ENCODE measurements around the gene DTL.

The DTL gene

DNA sequence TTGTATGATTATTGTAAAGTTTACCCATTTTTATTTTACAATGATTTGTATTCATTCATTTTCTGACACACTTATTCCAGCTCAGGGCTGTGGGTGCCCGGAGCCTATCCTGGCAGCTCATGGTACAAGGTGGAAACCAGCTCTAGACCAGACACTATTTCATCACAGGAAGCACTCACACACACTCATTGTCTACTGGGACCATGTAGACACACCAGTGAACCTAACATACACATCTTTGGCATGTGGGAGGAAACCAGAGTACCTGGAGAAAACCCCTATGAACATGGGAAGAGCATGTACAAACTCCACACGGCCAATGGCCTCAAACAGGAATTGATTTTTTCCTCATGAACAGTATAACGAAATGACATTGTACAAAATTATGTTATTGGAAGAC is 2.4 kb downstream of the DTL start:
- DNase-seq (ENCODE audit: low spot score), result no peak

DNA sequence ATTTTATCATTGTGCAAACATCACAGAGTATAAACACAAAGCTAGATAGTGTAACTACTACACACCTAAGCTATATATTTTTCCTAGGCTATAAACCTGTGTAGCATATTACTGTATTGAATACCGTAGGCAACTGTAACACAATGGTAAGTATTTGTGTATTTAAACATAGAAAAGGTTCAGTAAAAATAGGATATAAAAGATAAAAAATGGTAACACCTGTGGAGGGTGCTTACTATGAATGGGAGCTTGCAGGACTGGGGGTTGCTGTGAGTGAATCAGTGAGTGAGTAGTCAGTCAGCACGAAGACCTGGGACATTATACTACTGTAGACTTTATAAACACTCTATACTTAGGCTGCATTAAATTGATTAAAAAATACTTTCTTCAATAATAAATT is 4.1 kb downstream of the DTL start:
- DNase-seq (ENCODE audit: low spot score), result no peak

DNA sequence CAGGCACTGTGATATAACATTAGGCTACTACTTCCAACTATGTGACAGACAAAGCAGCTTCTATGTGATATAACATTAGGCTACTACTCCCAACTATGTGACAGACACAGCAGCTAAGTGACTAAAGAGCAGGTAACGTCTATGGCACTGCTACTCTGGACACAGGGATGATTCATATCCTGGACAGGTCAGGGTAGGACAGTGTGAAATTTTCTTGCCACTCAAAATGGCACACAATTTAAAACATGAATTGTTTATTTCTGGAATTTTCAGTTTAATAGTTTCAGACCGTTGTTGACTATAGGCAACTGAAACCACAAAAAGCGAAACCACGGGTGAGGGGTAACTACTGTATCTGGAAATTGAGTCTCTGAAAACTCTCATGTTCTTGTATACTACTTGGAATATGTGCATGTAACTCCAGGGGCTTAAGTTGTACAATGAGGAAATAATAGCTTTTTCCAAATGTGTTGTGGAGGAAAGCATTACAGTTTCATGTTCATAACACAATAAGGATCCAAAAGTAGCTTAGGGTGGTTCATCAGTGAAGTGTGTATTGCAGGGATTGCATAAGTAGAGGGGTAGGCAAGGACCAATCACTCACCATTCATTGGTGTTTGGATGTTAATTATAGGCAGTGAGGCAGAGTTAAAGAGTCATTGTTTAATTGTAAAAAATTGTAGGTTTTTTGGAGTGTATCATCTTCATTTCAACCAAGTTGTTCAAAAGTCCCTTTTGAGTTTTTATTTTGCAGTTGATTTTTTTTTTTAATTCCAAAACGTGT is 5.3 kb downstream of the DTL start:
- no peak for DNase-seq (ENCODE audit: low spot score)

DNA sequence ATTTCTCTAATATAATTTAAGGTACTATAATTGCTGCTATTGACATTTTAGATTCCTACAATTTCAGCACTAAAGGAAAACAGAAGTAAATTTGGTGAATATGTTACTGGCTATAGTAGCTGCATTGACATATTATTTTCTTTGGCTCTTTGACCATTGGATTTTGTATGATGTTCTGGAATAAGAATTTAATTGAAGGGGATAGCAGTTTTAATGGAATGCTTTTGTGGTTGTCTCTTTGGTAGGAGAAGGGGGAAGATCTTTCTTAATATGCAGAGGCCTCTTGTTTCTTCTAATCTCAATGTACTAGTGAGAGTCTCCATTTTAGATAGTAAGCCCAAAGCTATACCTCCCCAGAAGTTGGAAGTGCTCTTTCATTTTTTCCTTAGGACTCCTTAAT is 6.9 kb downstream of the DTL start:
- DNase-seq (ENCODE audit: low spot score), result no peak

DNA sequence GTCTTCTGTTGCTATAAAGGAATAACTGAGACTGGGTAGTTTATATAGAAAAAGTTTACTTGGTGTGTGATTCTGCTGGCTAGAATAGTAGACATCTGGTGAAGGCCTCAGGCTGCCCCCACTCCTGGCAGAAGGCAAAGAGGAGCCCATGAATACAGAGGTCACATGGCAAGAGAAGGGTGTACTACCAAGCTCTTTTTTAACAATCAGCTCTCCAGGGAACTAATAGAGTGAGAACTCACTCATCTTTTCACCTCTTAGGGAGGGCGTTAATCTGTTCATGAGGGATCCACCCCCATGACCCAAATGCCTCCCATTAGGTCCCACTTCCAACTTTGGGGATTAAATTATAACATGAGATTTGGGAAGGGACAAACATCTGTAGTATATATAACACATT is 9.3 kb downstream of the DTL start:
- no peak for DNase-seq (ENCODE audit: low spot score)

DNA sequence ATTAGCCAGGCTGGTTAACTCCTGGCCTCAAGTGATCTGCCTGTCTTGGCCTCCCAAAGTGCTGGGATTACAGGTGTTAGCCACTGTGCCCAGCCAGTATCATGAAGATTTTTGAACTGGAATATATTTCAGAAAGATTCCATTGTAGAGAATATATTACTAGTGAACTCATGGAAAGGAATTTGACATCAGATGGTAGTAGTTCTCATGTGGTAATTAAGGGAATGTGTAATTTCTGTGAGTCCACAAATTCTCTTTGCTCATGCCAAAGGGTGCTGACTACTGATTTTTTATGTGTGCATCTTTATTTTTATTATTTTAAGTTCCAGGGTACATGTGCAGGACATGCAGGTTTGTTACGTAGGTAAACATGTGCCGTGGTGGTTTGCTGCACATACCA is 10.4 kb downstream of the DTL start:
- no peak for DNase-seq (ENCODE audit: low spot score)

DNA sequence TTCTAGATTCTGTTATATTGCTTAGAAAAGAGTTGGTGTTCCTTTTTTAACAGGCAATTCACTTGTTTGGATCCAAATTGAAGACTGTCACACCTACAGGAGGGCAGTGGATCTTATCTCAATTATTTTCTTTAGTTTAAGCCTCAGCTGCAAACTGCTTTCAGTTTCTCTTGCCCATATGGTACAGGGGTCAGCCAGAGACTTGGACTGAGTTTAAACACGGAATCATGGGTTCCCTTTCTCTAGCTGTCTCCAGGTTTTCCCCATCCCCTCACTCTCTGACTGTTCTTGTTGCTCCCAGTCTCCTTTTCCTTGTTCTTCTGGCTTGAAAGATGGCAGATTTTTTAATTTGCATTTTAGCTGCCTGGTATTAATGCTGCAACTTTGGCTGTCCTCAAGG is 18.4 kb downstream of the DTL start:
- DNase-seq (ENCODE audit: low spot score), result no peak

DNA sequence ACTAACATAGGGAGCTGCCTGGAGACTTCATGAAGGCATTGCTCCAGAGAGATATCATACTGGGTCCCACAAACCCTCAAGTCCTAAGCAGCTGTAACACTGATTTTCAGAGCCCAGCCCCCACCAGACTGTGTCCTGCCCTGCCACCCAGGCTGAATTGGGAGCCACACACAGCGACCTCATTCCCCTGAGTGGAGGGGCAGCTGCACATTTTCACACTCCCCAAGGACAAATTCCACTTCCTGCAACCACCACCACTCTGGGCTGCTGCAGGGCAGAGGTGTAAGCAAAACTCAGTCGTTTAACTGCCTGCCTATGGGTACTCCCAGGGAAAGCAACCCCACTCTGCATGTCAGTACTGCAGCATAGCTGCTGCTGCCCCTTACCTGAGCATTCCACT is 19.8 kb downstream of the DTL start:
- DNase-seq (ENCODE audit: low spot score), result no peak

DNA sequence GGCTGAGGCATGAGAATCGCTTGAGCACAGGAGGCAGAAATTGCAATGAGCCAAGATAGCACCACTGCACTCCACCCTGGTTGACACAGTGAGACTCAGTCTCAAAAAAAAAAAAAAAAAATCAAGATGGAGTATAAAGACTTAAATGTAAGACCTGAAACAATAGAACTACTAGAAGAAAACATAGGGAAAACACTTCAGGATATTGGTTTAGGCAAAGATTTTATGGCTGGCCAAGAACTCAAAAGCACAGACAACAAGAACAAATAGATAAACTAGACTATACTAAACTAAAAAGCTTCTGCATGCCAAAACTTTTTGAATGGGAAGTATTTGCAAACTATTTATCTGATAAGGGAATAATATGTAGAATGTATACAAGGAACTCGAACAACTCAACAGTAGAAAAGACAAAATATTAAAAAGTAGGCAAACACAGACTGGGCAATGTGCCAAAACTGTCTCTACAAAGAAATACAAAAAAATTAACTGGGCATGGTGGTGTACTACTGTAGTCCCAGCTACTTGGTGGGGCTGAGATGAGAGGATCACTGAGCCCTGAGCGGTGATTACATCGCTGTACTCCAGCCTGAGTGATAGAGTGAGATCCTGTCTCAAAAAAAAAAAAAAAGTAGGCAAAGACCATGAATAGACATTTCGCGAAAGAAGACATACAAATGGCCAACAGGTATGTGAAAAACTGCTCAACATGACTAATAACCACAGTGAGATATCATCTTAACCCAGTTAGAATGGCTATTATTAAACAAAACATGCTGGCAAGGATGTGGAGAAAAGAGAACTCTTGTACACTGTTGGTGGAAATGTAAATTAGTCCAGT is 25.3 kb downstream of the DTL start:
- no peak for DNase-seq (ENCODE audit: low spot score)

DNA sequence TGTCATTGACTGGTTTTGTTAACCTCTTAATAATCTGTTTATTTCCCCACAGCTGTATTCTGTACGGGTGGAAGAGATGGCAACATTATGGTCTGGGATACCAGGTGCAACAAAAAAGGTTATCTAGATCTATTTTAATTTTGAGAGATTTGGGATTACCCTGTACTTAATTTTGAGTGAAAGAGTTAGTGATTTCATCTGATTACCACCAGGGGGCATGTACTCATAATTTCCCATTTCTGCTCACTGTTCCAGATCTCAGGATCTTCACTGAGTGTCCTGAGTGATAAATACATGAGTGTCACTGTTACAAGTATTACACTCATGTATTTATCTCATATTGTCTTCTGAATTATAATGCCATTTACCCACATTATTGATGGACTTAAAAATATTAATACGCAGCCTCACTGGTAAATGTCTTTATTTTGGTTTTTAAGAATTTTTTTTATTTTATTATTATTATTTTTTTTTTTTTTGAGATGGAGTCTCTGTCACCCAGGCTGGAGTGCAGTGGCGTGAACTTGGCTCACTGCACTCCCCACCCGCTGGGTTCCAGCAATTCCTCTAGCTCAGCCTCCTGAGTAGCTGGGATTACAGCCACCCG is 27.4 kb downstream of the DTL start:
- peak; percentile 18 for DNase-seq (ENCODE audit: low spot score)

DNA sequence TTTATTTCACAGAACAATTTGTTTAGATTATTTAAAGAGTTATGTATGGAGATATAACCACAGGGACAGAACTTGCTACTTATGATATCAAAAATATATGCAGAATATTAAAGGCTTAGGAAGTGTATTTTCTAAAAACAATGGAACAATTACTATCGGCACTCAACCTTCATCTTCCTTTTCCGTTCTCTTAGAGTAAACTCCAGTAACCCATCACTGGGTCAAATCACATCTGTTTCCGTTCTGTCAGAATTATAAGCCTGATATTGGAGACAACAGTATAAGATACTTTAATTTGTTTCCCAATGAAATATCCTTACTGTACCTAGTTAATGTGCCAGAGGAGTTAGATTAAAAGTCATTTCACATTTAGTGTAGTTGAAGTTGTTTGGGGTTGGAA is 32.2 kb downstream of the DTL start:
- no peak for DNase-seq (ENCODE audit: low spot score)

DNA sequence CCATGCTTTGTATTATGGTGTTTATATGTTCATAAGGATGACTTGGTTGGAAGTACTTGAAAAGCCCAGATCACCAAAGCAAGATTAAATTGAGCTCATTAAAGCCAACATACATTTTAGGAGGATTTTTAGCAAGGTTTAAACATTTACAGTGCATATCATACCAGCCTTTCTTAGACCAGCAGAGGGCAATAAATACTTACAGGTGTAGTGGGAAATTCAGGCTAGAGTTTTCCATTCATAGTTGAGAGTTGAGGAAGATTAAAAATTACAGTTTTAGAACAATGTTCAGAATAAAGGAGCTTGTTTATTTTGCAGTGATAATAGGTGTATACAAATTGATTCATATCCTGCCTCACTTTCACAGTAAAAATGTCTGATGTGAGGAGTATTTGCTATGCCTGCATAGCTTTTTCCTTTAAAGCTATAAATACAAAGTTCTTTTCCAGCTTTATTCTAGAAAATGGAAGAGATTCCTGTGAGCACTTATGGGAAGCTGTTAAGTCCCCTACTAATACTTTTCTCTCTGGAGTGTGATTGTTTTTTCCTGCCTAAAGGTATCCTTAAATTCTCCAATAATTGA is 35.3 kb downstream of the DTL start:
- DNase-seq (ENCODE audit: low spot score), result peak; percentile 51

DNA sequence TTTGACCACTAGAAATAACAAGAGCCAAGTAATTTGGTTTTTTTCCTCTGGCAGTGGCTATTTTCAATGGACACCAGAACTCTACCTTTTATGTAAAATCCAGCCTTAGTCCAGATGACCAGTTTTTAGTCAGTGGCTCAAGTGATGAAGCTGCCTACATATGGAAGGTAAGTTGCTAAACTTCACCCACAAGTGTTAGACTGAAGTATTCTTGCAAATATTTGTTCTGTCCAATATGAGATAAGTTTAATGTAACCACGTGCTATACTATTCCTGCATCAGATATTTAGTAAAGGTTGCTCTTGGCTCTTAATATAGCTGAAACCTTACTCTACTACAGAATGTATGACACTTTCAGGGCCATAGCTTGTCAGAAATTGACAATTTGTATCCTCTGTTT is 36.5 kb downstream of the DTL start:
- DNase-seq (ENCODE audit: low spot score), result no peak

DNA sequence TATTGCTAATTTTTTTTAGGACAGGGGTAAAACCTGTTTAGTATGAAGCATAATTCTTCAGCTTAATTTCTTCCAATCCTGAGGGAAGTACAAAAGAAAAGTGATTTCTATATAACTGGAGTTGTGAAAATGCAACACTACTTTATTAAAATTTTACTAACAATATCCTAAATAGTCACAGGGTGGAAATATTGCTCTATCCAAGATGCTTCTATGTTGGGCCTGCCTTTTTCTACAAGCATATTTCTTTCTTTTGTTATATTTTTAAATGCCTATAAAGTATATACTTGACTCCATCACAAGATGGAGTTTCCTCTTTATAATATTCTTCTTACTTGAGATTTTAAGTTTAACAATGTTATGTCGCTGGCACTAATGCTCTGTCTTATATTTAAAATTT is 37.9 kb downstream of the DTL start:
- no peak for DNase-seq (ENCODE audit: low spot score)

DNA sequence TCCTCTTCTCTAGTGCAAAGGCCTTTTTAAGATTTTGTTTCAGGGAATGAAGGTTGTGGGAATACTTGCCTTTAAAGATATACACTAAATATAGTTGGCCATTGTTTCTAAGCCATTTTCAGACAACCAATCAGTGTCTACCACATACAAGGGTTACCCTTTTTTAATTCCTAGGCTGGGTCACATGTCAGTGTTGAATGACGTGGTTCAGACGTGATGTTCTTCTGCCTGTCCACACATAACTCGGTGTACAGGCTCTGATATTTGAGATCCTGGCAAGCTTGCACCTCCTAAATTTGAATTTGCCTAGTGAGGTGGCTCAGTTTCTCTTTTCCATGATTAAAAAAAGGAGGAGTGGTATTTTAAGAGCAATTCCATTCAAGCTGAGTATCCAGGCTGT is 38.8 kb downstream of the DTL start:
- DNase-seq (ENCODE audit: low spot score), result no peak

DNA sequence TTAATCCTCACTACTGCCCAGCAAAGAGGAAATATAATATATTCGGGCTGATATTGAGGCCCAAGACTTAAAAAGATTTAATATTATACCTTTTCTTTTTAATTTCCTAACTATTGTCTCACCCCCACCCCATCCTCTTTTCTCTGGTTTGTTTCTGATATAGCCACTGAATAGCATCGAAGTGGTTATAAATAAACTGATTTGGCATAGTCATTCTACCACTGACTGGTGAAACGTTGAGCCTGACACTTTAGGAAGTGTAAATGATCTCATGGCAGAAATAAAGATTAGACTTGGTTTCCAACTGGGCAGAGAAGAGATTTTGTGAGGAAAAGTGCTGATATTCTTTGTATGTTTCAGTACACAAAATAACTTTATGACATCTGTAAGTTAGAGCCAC is 39.3 kb downstream of the DTL start:
- DNase-seq (ENCODE audit: low spot score), result no peak

DNA sequence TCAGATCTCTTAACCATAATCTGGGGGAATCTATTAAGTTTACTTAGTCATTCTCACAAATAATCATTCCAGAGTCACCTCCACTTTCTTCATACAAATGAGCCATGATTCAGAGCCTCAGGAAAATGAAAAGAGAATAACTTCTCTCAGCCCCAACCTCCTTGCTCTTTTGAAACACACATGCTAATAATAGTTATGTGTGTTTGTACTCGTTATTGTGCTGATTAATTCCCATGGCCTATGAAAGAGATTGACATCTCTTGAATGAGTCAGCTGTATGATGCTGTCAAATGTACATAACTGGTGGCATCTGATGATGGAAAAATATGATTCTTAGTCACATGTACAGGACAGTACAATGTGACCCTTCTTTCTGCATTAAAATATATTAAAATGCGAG is 41.5 kb downstream of the DTL start:
- DNase-seq (ENCODE audit: low spot score), result peak; percentile 29

DNA sequence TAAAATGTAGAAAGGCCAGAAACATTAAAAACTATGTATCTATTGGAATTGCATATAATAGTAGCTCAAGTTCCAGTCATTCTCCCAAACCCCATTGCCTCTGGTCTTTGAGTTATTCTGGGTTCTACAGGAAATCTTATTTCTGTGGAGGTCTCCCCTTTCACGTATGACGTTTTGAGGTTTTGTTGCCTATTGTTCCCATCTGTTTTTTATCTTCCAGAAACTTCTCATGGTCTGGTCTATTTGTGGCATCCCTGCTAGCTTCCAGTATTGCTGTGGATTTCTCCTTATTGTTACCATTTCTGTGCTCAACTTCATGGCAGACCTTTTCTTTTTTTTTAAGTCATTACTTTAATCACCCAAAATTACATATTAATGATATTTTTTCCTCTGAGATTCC is 43.3 kb downstream of the DTL start:
- no peak for DNase-seq (ENCODE audit: low spot score)

DNA sequence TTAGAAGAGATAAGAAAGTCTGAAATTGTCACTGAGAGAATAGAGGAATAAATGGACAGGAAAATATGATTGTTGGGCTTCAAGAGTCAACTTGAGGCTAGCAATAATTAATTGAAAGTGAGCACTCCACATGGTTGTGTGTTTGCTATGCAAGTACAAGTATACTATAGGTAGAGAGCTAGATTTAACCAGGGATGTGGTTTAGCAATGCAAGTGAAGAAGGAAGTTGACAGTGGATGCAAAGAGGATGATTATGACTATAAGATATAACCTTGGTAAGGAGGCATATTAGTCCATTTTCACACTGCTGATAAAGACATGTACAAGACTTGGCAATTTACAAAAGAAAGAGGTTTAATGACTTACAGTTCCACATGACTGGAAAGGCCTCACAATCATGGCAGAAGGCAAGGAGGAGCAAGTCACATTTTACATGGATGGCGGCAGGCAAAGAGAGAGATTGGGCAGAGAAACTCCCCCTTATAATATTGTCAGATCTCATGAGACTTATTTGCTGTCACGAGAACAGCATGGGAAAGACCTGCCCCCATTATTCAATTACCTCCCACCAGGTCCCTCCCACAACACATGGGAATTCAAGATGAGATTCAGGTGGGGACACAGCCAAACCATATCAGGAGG is 47.3 kb downstream of the DTL start:
- DNase-seq (ENCODE audit: low spot score), result no peak

DNA sequence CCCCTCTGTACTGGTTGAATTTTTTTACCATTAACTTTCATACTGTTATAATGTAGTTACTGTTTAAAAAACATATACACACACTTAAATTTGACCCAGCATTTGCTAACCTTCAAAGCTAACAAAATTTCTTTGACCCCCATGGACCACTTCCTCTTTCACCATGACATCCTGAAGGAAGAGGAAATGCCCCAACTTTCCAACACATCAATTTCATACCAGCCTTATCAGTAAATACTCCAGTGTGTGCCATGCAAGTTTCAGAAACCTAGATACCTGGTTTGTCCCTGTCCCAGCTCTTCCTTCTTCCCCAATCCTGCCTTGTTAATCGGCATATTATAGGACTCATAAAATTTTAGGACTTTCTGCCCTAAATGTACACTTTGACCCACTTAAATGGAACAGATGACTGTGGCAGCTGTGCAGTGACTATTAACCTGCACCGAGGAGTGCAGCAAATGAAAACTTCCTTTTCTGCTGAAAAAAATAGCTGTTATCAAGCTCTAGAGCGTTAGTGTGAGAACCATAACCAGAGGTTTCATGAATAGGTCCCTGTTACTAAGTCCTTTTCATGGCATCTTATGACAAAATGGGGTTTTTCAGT is 54.1 kb downstream of the DTL start:
- DNase-seq (ENCODE audit: low spot score), result no peak

DNA sequence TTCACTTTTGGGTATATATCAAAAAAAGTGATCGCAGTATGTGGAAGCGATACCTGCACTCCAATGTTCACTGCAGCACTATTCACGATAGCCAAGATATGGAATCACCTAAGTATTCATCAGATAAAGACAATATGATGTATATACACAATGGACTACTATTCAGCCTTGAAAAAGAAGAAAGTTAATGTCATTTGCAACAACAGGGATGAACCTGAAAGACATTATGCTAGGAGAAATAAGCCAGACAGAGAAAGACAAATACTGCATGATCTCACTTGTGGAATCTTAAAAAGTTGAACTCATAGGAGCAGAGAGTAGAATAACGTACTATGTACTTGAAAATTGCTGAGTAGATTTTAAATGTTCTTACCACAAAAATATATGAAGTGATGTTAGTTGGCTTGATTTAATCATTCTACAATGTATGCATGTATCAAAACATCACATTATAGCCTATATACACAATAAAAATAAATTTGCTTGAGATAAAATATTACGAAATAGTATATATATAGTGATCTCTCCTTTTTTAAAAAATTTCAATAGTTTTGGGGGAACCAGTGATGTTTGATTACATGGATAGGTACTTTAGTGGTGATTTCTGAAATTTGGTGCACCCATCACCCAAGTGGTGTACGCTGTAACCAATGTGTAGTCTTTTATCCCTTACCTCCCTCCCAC is 56.0 kb downstream of the DTL start:
- DNase-seq (ENCODE audit: low spot score), result no peak

Measured in putamen (tissue), 1 donor.